Neural cell (in vitro differentiated cells): ENCODE results near the gene FAM98C. TPM values are rescaled to one million over a fixed set of nuclear protein-coding genes. Genes with fewer than 3 reads are reported as not detected.

Experiments used
- H2AFZ ChIP-seq: fragments of 200-600, 300-800 bp; sonication (generic), shearing (Covaris generic); 2 replicates; pipeline ENCODE4 v1.6.0; 2014; ENCODE audit warnings: low read depth, mild to moderate bottlenecking, antibody characterized with exemption, low read length, moderate library complexity
- H3F3A ChIP-seq: fragments of 200-600 bp; shearing (Covaris generic); 2 replicates; pipeline ENCODE4 v1.6.1; 2016; ENCODE audit warnings: mild to moderate bottlenecking, moderate library complexity, mixed read lengths, antibody characterized with exemption, low read length; ENCODE audit not compliant: insufficient read depth, poor library complexity, severe bottlenecking
- H3K27ac ChIP-seq: fragments of 200-600, 300-800 bp; sonication (generic), shearing (Covaris generic); 2 replicates; pipeline ENCODE4 v1.5.1; 2014; ENCODE audit warnings: mild to moderate bottlenecking, low read length, moderate library complexity
- H3K27me3 ChIP-seq: fragments of 300-800, 200-600 bp; sonication (generic), shearing (Covaris generic); 2 replicates; pipeline ENCODE4 v1.6.0; 2014; ENCODE audit warnings: mild to moderate bottlenecking, low read depth, low read length, moderate library complexity; ENCODE audit not compliant: insufficient read depth
- H3K36me3 ChIP-seq: fragments of 300-800, 200-600 bp; sonication (generic), shearing (Covaris generic); 2 replicates; pipeline ENCODE4 v1.5.1; 2014; ENCODE audit warnings: mild to moderate bottlenecking, antibody characterized with exemption, low read length, moderate library complexity; ENCODE audit not compliant: insufficient read depth
- H3K4me2 ChIP-seq: fragments of 300-800, 200-600 bp; sonication (generic), shearing (Covaris generic); 2 replicates; pipeline ENCODE4 v1.6.0; 2014; ENCODE audit warnings: mild to moderate bottlenecking, low read length
- H3K4me3 ChIP-seq: fragments of 300-800, 200-600 bp; sonication (generic), shearing (Covaris generic); 2 replicates; pipeline ENCODE4 v1.5.1; 2014; ENCODE audit warnings: mild to moderate bottlenecking, low read length, moderate library complexity
- H3K79me2 ChIP-seq: fragments of 200-600 bp; shearing (Covaris generic); replicated peaks from 2 replicates; pipeline ENCODE4 v1.6.0; 2014; ENCODE audit warnings: mild to moderate bottlenecking, low read length, moderate library complexity; ENCODE audit not compliant: insufficient read depth
- H3K9ac ChIP-seq: fragments of 300-800, 200-600 bp; sonication (generic), shearing (Covaris generic); 2 replicates; pipeline ENCODE4 v1.6.1; 2016; ENCODE audit warnings: mild to moderate bottlenecking, low read length, mixed read lengths
- H3K9me2 ChIP-seq: fragments of 200-600 bp; shearing (Covaris generic); 2 replicates; pipeline ENCODE4 v1.6.1; 2016; ENCODE audit warnings: mild to moderate bottlenecking, low read length, mixed read lengths; ENCODE audit not compliant: insufficient read depth
- H3K9me3 ChIP-seq: fragments of 200-600, 300-800 bp; sonication (generic), shearing (Covaris generic); 2 replicates; pipeline ENCODE4 v1.6.1; 2016; ENCODE audit warnings: mild to moderate bottlenecking, mixed run types, low read length, moderate library complexity, mixed read lengths
- H4K20me1 ChIP-seq: fragments of 200-600 bp; shearing (Covaris generic); 2 replicates; pipeline ENCODE4 v1.6.1; 2016; ENCODE audit warnings: mild to moderate bottlenecking, mixed run types; ENCODE audit not compliant: insufficient read depth
- EP300 ChIP-seq: fragments of 450-650 bp; conservative IDR thresholded peaks from 2 replicates; pipeline ENCODE4 v1.6.1; 2014; ENCODE audit warnings: antibody characterized with exemption, mild to moderate bottlenecking, moderate library complexity; ENCODE audit not compliant: poor library complexity, severe bottlenecking
- EZH2 ChIP-seq: fragments of 200-600, 300-800 bp; shearing (Covaris generic), sonication (generic); IDR thresholded peaks from 2 replicates; pipeline ENCODE4 v1.6.1; 2014; ENCODE audit warnings: antibody characterized with exemption, low read length, borderline replicate concordance, mild to moderate bottlenecking; ENCODE audit not compliant: insufficient read depth, poor library complexity, severe bottlenecking
- MXI1 ChIP-seq: fragments of 450-650 bp; conservative IDR thresholded peaks from 2 replicates; pipeline ENCODE4 v1.6.1; 2014; ENCODE audit warnings: antibody characterized with exemption, mild to moderate bottlenecking; ENCODE audit not compliant: poor library complexity, severe bottlenecking
- POLR2AphosphoS5 ChIP-seq: IDR thresholded peaks from 2 replicates; pipeline ENCODE4 v1.6.1; 2012
- RAD21 ChIP-seq: fragments of 450-650 bp; conservative IDR thresholded peaks from 2 replicates; pipeline ENCODE4 v1.6.1; 2014; ENCODE audit warnings: antibody characterized with exemption, mild to moderate bottlenecking, moderate library complexity
- SMC3 ChIP-seq: fragments of 450-650 bp; conservative IDR thresholded peaks from 2 replicates; pipeline ENCODE4 v1.6.1; 2014; ENCODE audit warnings: antibody characterized with exemption, mild to moderate bottlenecking, moderate library complexity; ENCODE audit not compliant: poor library complexity
- TAF1 ChIP-seq: IDR thresholded peaks from 2 replicates; pipeline ENCODE4 v1.6.1; 2012; ENCODE audit warnings: low read depth
- polyA plus RNA-seq: library from polyadenylated mRNA; depleted of rRNA; stranded (reverse); fragments of >200 nt; gene quantifications from 2 replicates; pipeline ENCODE4 v1.2.3, GENCODE V29; 2014
- TF ChIP-seq, protein P1 (sequence below): IDR thresholded peaks from 2 replicates; pipeline ENCODE4 v1.6.1; 2012; ENCODE audit warnings: borderline replicate concordance
- TF ChIP-seq, protein P2 (sequence below): fragments of 450-650 bp; IDR thresholded peaks from 2 replicates; pipeline ENCODE4 v1.5.1; 2014; ENCODE audit warnings: antibody characterized with exemption, mild to moderate bottlenecking, moderate library complexity; ENCODE audit not compliant: poor library complexity, severe bottlenecking

FAM98C gene
- polyA plus RNA-seq, 1 donor from 2014 or later, result 79.3 TPM

DNA sequence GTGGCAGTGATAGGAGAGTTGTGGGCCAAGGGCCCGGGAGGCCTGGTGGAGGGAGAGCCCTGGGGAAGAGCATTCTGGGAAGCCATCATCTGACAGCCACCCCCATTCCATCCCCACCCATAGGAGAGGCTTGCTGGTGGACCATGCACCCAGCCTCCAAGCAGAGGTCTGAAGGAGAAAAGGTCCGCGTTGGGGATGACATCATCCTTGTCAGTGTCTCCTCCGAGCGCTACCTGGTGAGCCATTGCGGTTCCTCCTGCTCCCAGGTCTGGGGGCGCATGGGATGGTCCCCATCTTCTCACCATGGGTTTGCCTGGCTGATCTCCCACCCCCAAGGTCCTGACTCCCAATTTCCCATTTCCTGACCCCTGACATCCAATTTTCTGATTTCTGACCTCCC, 41.1 kb downstream of the FAM98C start:
- no peaks in the 10 kb centered on the region for H3K9me3 ChIP-seq
- TF ChIP-seq MXI1 (no peak), EZH2 (no peak), TAF1 (no peak), SMC3 (no peak), POLR2AphosphoS5 (no peak), EP300 (no peak), RAD21 (no peak)
- TF ChIP-seq, protein P1, sequence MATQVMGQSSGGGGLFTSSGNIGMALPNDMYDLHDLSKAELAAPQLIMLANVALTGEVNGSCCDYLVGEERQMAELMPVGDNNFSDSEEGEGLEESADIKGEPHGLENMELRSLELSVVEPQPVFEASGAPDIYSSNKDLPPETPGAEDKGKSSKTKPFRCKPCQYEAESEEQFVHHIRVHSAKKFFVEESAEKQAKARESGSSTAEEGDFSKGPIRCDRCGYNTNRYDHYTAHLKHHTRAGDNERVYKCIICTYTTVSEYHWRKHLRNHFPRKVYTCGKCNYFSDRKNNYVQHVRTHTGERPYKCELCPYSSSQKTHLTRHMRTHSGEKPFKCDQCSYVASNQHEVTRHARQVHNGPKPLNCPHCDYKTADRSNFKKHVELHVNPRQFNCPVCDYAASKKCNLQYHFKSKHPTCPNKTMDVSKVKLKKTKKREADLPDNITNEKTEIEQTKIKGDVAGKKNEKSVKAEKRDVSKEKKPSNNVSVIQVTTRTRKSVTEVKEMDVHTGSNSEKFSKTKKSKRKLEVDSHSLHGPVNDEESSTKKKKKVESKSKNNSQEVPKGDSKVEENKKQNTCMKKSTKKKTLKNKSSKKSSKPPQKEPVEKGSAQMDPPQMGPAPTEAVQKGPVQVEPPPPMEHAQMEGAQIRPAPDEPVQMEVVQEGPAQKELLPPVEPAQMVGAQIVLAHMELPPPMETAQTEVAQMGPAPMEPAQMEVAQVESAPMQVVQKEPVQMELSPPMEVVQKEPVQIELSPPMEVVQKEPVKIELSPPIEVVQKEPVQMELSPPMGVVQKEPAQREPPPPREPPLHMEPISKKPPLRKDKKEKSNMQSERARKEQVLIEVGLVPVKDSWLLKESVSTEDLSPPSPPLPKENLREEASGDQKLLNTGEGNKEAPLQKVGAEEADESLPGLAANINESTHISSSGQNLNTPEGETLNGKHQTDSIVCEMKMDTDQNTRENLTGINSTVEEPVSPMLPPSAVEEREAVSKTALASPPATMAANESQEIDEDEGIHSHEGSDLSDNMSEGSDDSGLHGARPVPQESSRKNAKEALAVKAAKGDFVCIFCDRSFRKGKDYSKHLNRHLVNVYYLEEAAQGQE, result no peak
- TF ChIP-seq, protein P2, sequence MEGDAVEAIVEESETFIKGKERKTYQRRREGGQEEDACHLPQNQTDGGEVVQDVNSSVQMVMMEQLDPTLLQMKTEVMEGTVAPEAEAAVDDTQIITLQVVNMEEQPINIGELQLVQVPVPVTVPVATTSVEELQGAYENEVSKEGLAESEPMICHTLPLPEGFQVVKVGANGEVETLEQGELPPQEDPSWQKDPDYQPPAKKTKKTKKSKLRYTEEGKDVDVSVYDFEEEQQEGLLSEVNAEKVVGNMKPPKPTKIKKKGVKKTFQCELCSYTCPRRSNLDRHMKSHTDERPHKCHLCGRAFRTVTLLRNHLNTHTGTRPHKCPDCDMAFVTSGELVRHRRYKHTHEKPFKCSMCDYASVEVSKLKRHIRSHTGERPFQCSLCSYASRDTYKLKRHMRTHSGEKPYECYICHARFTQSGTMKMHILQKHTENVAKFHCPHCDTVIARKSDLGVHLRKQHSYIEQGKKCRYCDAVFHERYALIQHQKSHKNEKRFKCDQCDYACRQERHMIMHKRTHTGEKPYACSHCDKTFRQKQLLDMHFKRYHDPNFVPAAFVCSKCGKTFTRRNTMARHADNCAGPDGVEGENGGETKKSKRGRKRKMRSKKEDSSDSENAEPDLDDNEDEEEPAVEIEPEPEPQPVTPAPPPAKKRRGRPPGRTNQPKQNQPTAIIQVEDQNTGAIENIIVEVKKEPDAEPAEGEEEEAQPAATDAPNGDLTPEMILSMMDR, result no peak
- H3K27ac ChIP-seq, result no peak overlapping the region
- H3K4me3 ChIP-seq, result no peak overlapping the region
- H3K79me2 ChIP-seq, result no peaks in the 10 kb centered on the region
- no peak overlapping the region for H3K4me2 ChIP-seq
- no peaks in the 10 kb centered on the region for H3K9me2 ChIP-seq
- H3K9ac ChIP-seq, result no peak overlapping the region
- H3F3A ChIP-seq, result no peaks in the 10 kb centered on the region
- no peaks in the 10 kb centered on the region for H3K36me3 ChIP-seq
- no peaks in the 10 kb centered on the region for H3K27me3 ChIP-seq
- no peaks in the 10 kb centered on the region for H4K20me1 ChIP-seq
- no peak overlapping the region for H2AFZ ChIP-seq

DNA sequence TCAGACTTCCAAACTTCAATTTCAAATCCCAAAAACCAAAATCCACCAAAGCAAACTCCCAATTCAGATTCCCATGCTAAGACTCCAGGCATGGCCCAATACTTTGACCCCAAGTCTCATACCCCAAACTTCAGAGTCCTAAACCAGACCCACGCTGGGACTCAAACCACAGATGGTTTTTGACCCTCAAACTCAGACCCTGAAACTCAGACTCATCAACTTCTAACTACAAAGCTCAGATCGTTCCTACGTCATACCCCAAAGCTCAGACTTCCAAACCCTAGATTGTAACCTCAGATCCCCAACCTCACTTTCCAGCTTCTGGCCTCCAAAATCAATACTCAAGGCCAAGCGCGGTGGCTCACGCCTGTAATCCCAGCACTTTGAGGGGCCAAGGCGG, 42.5 kb downstream of the FAM98C start:
- no peak for TF ChIP-seq EP300
- TF ChIP-seq MXI1, result no peak
- TF ChIP-seq RAD21, result no peak
- TF ChIP-seq, protein P2, result no peak
- TF ChIP-seq TAF1, result no peak
- TF ChIP-seq SMC3, result no peak
- no peak for TF ChIP-seq EZH2
- TF ChIP-seq, protein P1, result no peak
- no peak for TF ChIP-seq POLR2AphosphoS5
- H3K27ac ChIP-seq, result no peak overlapping the region
- no peak overlapping the region for H3K4me3 ChIP-seq
- H3K4me2 ChIP-seq, result no peak overlapping the region
- H3K27me3 ChIP-seq, result no peaks in the 10 kb centered on the region
- H4K20me1 ChIP-seq, result no peaks in the 10 kb centered on the region
- H3K9me2 ChIP-seq, result no peaks in the 10 kb centered on the region
- H2AFZ ChIP-seq, result no peak overlapping the region
- H3K9me3 ChIP-seq, result no peaks in the 10 kb centered on the region
- H3K9ac ChIP-seq, result no peak overlapping the region
- no peaks in the 10 kb centered on the region for H3K36me3 ChIP-seq
- H3K79me2 ChIP-seq, result no peaks in the 10 kb centered on the region
- H3F3A ChIP-seq, result no peaks in the 10 kb centered on the region
